Esophagus muscularis mucosa (tissue), 4 donors: Measurements from ENCODE around the gene ZNF530.

Experiments used
- EP300 ChIP-seq: sonication (generic); formaldehyde crosslinking; IDR thresholded peaks from one replicate; pipeline ENCODE4 v1.6.1; 2017; ENCODE audit warnings: antibody characterized with exemption
- POLR2A ChIP-seq: fragments of 450-650 bp; IDR thresholded peaks from one replicate; pipeline ENCODE4 v1.6.1; 2017; ENCODE audit warnings: antibody characterized with exemption, moderate library complexity, mild to moderate bottlenecking, low read depth
- POLR2AphosphoS5 ChIP-seq, 2 donors: sonication (generic); formaldehyde crosslinking; IDR thresholded peaks; one replicate each; pipeline ENCODE4 v1.6.1; 2017; ENCODE audit warnings: antibody characterized with exemption in 2 of 2
- TF ChIP-seq, protein P1 (sequence below), 3 experiments: fragments of 200-600 bp in 2 of 3; fragments of 450-650 bp in 1 of 3; sonication (generic) in 2 of 3; IDR thresholded peaks; one replicate each; pipeline ENCODE4 v1.5.1; 2017 to 2019; ENCODE audit warnings: antibody characterized with exemption in 3 of 3, mild to moderate bottlenecking in 2 of 3, moderate library complexity in 1 of 3

DNA sequence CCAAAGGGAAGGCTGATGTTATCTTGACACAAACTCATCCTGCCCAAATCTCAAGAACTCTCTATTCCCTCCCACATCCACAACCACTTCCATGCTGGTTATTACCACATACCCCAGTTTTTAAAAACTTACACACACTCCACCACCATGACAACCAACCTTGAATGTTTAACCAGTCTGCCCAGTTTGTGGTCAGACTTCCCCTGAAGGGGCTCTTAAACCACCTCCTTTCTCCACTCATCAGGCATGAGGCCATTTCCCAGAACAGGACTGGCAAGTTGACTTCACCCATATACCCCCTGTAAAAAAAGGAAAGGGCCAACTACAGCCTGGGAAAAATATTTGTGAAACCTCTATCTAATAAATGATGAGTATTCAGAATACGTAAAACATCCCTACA, 56.7 kb downstream of the ZNF530 start:
- TF ChIP-seq POLR2A (no peak), POLR2AphosphoS5 (IDR thresholded peaks at IDR 0.05) (no peak), EP300 (no peak)
- TF ChIP-seq, protein P1, sequence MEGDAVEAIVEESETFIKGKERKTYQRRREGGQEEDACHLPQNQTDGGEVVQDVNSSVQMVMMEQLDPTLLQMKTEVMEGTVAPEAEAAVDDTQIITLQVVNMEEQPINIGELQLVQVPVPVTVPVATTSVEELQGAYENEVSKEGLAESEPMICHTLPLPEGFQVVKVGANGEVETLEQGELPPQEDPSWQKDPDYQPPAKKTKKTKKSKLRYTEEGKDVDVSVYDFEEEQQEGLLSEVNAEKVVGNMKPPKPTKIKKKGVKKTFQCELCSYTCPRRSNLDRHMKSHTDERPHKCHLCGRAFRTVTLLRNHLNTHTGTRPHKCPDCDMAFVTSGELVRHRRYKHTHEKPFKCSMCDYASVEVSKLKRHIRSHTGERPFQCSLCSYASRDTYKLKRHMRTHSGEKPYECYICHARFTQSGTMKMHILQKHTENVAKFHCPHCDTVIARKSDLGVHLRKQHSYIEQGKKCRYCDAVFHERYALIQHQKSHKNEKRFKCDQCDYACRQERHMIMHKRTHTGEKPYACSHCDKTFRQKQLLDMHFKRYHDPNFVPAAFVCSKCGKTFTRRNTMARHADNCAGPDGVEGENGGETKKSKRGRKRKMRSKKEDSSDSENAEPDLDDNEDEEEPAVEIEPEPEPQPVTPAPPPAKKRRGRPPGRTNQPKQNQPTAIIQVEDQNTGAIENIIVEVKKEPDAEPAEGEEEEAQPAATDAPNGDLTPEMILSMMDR (IDR thresholded peaks at IDR 0.05), result no peak
